Lower leg skin (tissue), 4 donors: ENCODE data around the gene IFITM1. TPM values are rescaled to one million over a fixed set of nuclear protein-coding genes. Genes with fewer than 3 reads are reported as not detected.
"Not testable (repeated sequence)": the region's sequence is repeated elsewhere in the genome, so short reads cannot be mapped to it uniquely, and the experiment has no call there.

Experiments used
- DNase-seq, 2 donors: peaks; one replicate each; pipeline ENCODE4 v3.0.0-alpha.2; 2019; ENCODE audit warnings: low spot score in 2 of 2
- H3K4me3 ChIP-seq: fragments of 200-600 bp; sonication (generic); 2 replicates; pipeline ENCODE4 v1.5.1; 2017; ENCODE audit warnings: mild to moderate bottlenecking, low read depth; ENCODE audit not compliant: poor library complexity, severe bottlenecking
- POLR2A ChIP-seq, 2 donors: fragments of 450-650 bp; IDR thresholded peaks; one replicate each; pipeline ENCODE4 v1.6.1; 2016 to 2017; ENCODE audit warnings: antibody characterized with exemption in 2 of 2, mild to moderate bottlenecking in 1 of 2, moderate library complexity in 1 of 2
- WGBS, 2 donors: methylation state at CpG; one replicate each; pipeline ENCODE4 v1.1.5; 2018; 5-methylcytosine and 5-hydroxymethylcytosine counted together
- intact Hi-C: fragments of 100-400 bp; cut with DNase I; formaldehyde crosslinking; loops from one replicate; pipeline ENCODE4 v1.15.0; 2023; ENCODE audit warnings: low total_unique reads
- total RNA-seq, 4 donors: library from RNA; depleted of rRNA; stranded (reverse); fragments of >200 nt; gene quantifications; one replicate each; pipeline ENCODE4 v1.1.0, GENCODE V29; 2016
- TF ChIP-seq, protein P1 (sequence below), 3 donors: fragments of 450-650 bp; IDR thresholded peaks; one replicate each; pipeline ENCODE4 v1.5.1; 2016; ENCODE audit warnings: antibody characterized with exemption in 3 of 3, mild to moderate bottlenecking in 3 of 3, moderate library complexity in 2 of 3

The IFITM1 gene
- total RNA-seq, 4 donors from 2014 or later: 44.2 to 114 (median 65.4) TPM

DNA sequence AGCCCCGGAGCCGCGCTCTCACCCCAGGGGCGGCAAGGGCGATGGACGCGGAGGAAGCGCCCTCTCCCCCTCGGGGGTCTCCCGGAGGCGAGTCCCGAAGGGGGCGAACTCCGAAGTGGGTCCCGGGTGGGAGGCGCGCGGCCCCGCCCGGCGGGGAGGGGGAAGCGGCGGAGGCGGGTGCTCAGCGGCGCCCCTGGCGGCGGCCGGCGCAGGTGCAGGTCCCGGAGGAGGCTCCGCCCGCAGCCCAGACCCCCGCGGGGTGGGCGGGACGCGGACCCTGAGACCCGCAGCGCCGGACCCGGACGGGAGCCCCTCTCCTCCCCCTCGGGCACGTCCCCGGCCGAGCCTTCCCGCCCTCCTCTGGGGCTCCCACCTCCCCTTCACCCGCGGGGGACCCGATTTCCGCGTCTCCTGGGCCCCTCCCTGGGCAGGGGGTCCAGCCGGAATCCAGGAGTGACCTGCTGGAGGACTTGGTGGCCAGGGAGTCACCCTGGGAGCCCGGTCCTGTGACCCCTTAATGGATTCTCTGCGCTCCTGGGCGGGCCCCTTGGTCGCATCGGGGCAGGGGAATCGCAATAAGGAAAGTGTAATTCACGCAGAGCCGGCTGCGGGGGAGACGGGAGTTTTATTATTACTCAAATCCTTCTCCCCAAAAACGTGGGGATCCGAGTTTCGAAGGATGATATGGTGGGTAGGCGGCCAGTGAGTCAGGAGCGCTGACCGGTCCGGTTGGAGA is 2.7 kb upstream of the IFITM1 start:
- H3K4me3 ChIP-seq: not testable (repeated sequence)

DNA sequence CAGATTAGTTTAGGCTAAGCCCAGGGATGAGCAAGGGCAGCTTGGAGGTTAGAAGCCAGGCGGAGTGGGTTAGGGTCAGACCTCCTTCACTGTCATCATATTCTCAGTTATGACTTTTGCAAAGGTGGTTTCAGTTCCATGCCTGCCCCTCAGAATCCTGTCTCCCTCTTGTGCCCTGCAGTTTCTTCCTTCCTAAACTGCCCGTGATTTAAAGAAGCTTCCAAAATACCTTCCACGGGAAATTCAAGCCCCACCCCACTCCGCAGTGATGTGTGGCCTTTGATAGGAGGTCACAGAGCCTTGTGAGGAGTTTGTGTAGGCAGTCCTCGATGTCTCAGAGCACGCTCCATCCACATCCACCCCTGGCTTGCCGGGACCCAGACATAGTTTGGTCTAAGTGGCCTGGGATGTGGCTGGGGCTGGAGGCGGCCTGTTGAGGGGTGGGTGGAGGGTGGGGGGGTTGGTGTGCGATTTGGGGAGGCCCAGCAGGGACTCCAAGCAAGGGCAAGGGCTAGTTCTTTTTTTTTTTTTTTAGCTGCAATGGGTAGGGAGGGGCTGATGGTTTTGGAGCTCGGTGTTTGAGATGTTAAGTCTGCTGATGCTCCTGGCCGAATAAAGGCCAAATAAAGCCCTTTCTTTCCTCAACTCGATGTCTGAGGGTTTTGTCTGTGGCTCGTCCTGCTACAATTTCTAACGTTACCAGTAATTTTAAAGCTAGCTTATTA is 1.6 kb upstream of the IFITM1 start:
- TF ChIP-seq POLR2A (IDR thresholded peaks at IDR 0.05): no peak
- TF ChIP-seq, protein P1, sequence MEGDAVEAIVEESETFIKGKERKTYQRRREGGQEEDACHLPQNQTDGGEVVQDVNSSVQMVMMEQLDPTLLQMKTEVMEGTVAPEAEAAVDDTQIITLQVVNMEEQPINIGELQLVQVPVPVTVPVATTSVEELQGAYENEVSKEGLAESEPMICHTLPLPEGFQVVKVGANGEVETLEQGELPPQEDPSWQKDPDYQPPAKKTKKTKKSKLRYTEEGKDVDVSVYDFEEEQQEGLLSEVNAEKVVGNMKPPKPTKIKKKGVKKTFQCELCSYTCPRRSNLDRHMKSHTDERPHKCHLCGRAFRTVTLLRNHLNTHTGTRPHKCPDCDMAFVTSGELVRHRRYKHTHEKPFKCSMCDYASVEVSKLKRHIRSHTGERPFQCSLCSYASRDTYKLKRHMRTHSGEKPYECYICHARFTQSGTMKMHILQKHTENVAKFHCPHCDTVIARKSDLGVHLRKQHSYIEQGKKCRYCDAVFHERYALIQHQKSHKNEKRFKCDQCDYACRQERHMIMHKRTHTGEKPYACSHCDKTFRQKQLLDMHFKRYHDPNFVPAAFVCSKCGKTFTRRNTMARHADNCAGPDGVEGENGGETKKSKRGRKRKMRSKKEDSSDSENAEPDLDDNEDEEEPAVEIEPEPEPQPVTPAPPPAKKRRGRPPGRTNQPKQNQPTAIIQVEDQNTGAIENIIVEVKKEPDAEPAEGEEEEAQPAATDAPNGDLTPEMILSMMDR (IDR thresholded peaks at IDR 0.05): no peak
- no peak for DNase-seq
- WGBS, 2 donors: 50 to 60% methylated on average over 14 of the region's 14 CpGs
- no peak overlapping the region for H3K4me3 ChIP-seq
- intact Hi-C loops: no loop called here

More for the DNA sequence above, 2.7 kb upstream of the IFITM1 start:
- DNase-seq, intact Hi-C loops: not testable (repeated sequence)
- 19 to 36% methylated on average over 10 to 16 of the region's 71 CpGs for WGBS, 2 donors

DNA sequence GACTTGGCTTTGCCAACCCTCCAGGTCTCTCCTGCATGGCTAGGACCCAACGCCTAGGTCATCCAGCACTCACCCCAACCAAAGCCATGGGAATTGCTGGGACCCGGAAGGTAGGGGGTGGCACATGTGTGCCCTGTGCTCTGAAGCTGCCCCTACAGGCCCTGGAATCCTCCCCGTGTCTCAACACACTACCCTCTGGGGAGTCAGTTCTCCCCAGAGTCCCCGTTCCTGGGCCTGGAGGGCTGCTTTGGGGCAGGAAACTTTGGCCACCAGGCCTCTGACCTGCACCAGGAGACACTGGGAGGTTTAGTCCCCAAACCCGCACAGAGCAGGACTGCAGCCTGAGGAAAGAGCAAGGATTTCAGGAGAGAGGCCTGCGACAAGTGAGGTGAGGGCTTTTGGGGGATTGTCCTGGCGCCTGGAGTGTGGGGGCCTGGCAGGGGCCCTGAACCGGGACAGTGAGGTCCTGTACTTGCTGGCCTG is 495 bp upstream of the IFITM1 start:
- intact Hi-C loops: no loop called here
- no peak for TF ChIP-seq POLR2A (IDR thresholded peaks at IDR 0.05)
- TF ChIP-seq, protein P1 (IDR thresholded peaks at IDR 0.05): no peak
- no peak overlapping the region for H3K4me3 ChIP-seq
- 43 to 50% methylated on average over 8 of the region's 8 CpGs for WGBS, 2 donors
- no peak for DNase-seq

DNA sequence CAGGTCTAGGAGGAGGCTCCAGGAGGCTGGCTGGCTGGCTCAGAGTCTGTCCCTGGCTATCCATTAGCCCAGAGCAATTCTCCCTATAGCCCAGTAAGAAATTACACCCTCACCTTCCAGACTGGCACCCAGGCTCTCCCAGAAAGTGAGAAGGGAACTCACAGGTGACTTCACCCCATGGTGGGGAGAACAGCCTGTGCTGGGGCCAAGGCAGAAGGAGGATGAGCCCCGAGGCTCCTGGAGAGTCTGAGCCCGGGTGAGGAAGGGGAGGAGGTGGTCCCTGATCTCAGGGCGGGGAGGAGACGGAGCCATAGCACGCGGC is 675 bp downstream of the IFITM1 start:
- peak overlapping the region; percentile 31 for H3K4me3 ChIP-seq
- WGBS, 2 donors: 23 to 28% methylated on average over 6 of the region's 6 CpGs
- intact Hi-C loops, DNase-seq: not testable (repeated sequence)

DNA sequence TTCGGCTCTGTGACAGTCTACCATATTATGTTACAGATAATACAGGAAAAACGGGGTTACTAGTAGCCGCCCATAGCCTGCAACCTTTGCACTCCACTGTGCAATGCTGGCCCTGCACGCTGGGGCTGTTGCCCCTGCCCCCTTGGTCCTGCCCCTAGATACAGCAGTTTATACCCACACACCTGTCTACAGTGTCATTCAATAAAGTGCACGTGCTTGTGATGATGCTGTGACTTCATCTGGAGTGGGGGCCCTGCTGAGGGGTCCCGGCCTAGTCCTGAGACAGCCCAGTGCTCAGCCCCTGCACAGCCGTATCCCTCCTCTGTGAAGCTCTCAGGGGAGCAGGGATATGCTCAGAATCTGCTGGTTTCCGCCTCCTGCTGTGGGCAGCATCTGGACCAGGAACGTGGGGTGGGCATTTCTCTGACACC is 1.2 kb downstream of the IFITM1 start:
- 61 to 69% methylated on average over 9 of the region's 9 CpGs for WGBS, 2 donors
- no peak for DNase-seq
- TF ChIP-seq POLR2A (IDR thresholded peaks at IDR 0.05): no peak
- TF ChIP-seq, protein P1 (IDR thresholded peaks at IDR 0.05): no peak
- intact Hi-C loops: no loop called here
- peak overlapping the region; percentile 11 for H3K4me3 ChIP-seq

DNA sequence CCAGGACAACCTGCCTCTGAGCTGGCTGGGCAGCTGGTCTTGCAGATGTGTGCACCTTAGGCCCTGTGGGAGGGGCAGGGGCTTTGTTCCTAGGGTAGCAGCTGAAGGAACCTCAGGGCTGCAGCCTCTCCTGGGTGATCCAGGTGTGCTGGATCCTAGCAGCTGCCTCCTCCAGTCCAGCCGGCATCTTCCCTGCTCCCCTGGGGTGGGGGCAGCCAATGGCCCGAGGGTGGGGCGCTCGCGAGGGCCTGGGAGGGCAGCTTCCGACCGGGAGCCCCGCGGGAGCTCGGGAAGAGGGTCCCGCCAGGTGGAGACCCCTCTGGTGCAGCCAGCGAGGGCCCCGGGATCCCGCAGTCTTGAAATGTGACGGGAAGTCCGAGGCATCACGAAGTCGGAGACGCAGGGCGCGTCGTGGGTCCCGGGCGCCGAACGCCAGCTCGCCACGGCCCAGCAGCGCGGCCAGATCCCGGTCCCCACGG is 1.7 kb downstream of the IFITM1 start:
- intact Hi-C loops: no loop called here
- 36% methylated on average over 28 to 32 of the region's 32 CpGs for WGBS, 2 donors
- no peak for TF ChIP-seq POLR2A (IDR thresholded peaks at IDR 0.05)
- TF ChIP-seq, protein P1 (IDR thresholded peaks at IDR 0.05): no peak
- peak overlapping the region; percentile 11 for H3K4me3 ChIP-seq
- DNase-seq: no peak
